HEK293 (cell line): ENCODE results near the gene ARHGAP26.

Experiments
- HOXA7 ChIP-seq: sonication (generic); formaldehyde crosslinking; IDR thresholded peaks from 2 replicates; pipeline ENCODE4 v1.8.1; 2022; ENCODE audit warnings: missing genetic modification reagents, borderline replicate concordance
- INSM2 ChIP-seq: fragments of 450-650 bp; formaldehyde crosslinking; IDR thresholded peaks from 2 replicates; pipeline ENCODE4 v1.5.1; 2016; ENCODE audit warnings: missing biosample characterization, missing genetic modification characterization
- KLF10 ChIP-seq: fragments of 450-650 bp; IDR thresholded peaks from 2 replicates; pipeline ENCODE4 v1.5.1; 2018; ENCODE audit warnings: missing biosample characterization, mild to moderate bottlenecking, missing genetic modification characterization
- PATZ1 ChIP-seq: fragments of 450-650 bp; formaldehyde crosslinking; IDR thresholded peaks from 2 replicates; pipeline ENCODE4 v1.5.1; 2016; ENCODE audit warnings: missing biosample characterization, missing genetic modification characterization
- RBAK ChIP-seq: fragments of 450-650 bp; formaldehyde crosslinking; IDR thresholded peaks from 2 replicates; pipeline ENCODE4 v1.5.1; 2016; ENCODE audit warnings: missing biosample characterization, missing genetic modification characterization
- SETDB1 ChIP-seq: IDR thresholded peaks from one replicate; pipeline ENCODE4 v1.6.1; 2017; ENCODE audit warnings: mild to moderate bottlenecking, low read length, moderate library complexity, mixed read lengths; ENCODE audit not compliant: insufficient read length
- YY1 ChIP-seq: fragments of 450-650 bp; formaldehyde crosslinking; IDR thresholded peaks from 2 replicates; pipeline ENCODE4 v1.5.1; 2018; ENCODE audit warnings: missing biosample characterization, missing genetic modification characterization
- YY2 ChIP-seq: fragments of 450-650 bp; formaldehyde crosslinking; IDR thresholded peaks from 2 replicates; pipeline ENCODE4 v1.5.1; 2016; ENCODE audit warnings: missing biosample characterization, missing genetic modification characterization
- ZBTB1 ChIP-seq: fragments of 450-650 bp; formaldehyde crosslinking; IDR thresholded peaks from 2 replicates; pipeline ENCODE4 v1.5.1; 2016; ENCODE audit warnings: missing biosample characterization, missing genetic modification characterization
- ZFP37 ChIP-seq: fragments of 450-650 bp; formaldehyde crosslinking; IDR thresholded peaks from 2 replicates; pipeline ENCODE4 v1.5.1; 2016; ENCODE audit warnings: missing biosample characterization, missing genetic modification characterization
- ZNF10 ChIP-seq: fragments of 450-650 bp; formaldehyde crosslinking; IDR thresholded peaks from 2 replicates; pipeline ENCODE4 v1.5.1; 2017; ENCODE audit warnings: missing biosample characterization, missing genetic modification characterization
- ZNF148 ChIP-seq: fragments of 450-650 bp; formaldehyde crosslinking; IDR thresholded peaks from 2 replicates; pipeline ENCODE4 v1.5.0; 2017; ENCODE audit warnings: missing biosample characterization, missing genetic modification characterization, borderline replicate concordance
- ZNF157 ChIP-seq: fragments of 450-650 bp; formaldehyde crosslinking; IDR thresholded peaks from 2 replicates; pipeline ENCODE4 v1.5.1; 2016; ENCODE audit warnings: missing biosample characterization, missing genetic modification characterization
- ZNF23 ChIP-seq: fragments of 450-650 bp; formaldehyde crosslinking; IDR thresholded peaks from 2 replicates; pipeline ENCODE4 v1.5.1; 2016; ENCODE audit warnings: missing biosample characterization, missing genetic modification characterization, borderline replicate concordance
- ZNF239 ChIP-seq: fragments of 450-650 bp; formaldehyde crosslinking; IDR thresholded peaks from 2 replicates; pipeline ENCODE4 v1.5.1; 2016; ENCODE audit warnings: missing biosample characterization, missing genetic modification characterization
- ZNF280D ChIP-seq: fragments of 450-650 bp; formaldehyde crosslinking; IDR thresholded peaks from 2 replicates; pipeline ENCODE4 v1.5.1; 2016; ENCODE audit warnings: missing biosample characterization, missing genetic modification characterization
- ZNF350 ChIP-seq: fragments of 450-650 bp; formaldehyde crosslinking; IDR thresholded peaks from 2 replicates; pipeline ENCODE4 v1.5.0; 2017; ENCODE audit warnings: missing biosample characterization, mild to moderate bottlenecking, missing genetic modification characterization
- ZNF416 ChIP-seq: fragments of 450-650 bp; formaldehyde crosslinking; IDR thresholded peaks from 2 replicates; pipeline ENCODE4 v1.5.1; 2016; ENCODE audit warnings: missing biosample characterization, missing genetic modification characterization
- ZNF449 ChIP-seq: fragments of 450-650 bp; formaldehyde crosslinking; IDR thresholded peaks from 2 replicates; pipeline ENCODE4 v1.5.1; 2017; ENCODE audit warnings: missing biosample characterization, mild to moderate bottlenecking, missing genetic modification characterization, moderate library complexity
- ZNF488 ChIP-seq: fragments of 450-650 bp; formaldehyde crosslinking; IDR thresholded peaks from 2 replicates; pipeline ENCODE4 v1.5.1; 2016; ENCODE audit warnings: missing biosample characterization, missing genetic modification characterization
- ZNF521 ChIP-seq: fragments of 450-650 bp; formaldehyde crosslinking; IDR thresholded peaks from 2 replicates; pipeline ENCODE4 v1.5.1; 2017; ENCODE audit warnings: missing biosample characterization, mild to moderate bottlenecking, missing genetic modification characterization
- ZNF585B ChIP-seq: fragments of 450-650 bp; formaldehyde crosslinking; IDR thresholded peaks from 2 replicates; pipeline ENCODE4 v1.5.1; 2016; ENCODE audit warnings: missing biosample characterization, missing genetic modification characterization
- ZNF596 ChIP-seq: fragments of 450-650 bp; IDR thresholded peaks from 2 replicates; pipeline ENCODE4 v1.5.0; 2018; ENCODE audit warnings: missing biosample characterization, mild to moderate bottlenecking, missing genetic modification characterization, moderate library complexity
- ZNF624 ChIP-seq: fragments of 450-650 bp; formaldehyde crosslinking; IDR thresholded peaks from 2 replicates; pipeline ENCODE4 v1.5.1; 2017; ENCODE audit warnings: missing biosample characterization, missing genetic modification characterization
- ZNF639 ChIP-seq: fragments of 450-650 bp; formaldehyde crosslinking; IDR thresholded peaks from 2 replicates; pipeline ENCODE4 v1.5.1; 2016; ENCODE audit warnings: missing biosample characterization, missing genetic modification characterization
- ZNF670 ChIP-seq: fragments of 450-650 bp; formaldehyde crosslinking; IDR thresholded peaks from 2 replicates; pipeline ENCODE4 v1.5.1; 2016; ENCODE audit warnings: missing biosample characterization, missing genetic modification characterization, low read depth
- ZNF776 ChIP-seq: fragments of 450-650 bp; formaldehyde crosslinking; IDR thresholded peaks from 2 replicates; pipeline ENCODE4 v1.5.0; 2017; ENCODE audit warnings: missing biosample characterization, missing genetic modification characterization, borderline replicate concordance

The ARHGAP26 gene

GRCh38 chr5:143086908-143087637, 316.9 kb downstream of the ARHGAP26 start (continued):
- TF ChIP-seq ZNF449 (tag by site-specific recombination) (peak; percentile 28; the same call in 1 of the 2 replicates), ZNF585B (no peak), ZFP37 (no peak), ZNF280D (no peak), ZNF157 (tag by site-specific recombination) (no peak), ZNF416 (tag by site-specific recombination) (no peak), HOXA7 (CRISPR knock-in tag) (no peak), ZNF148 (tag by site-specific recombination) (no peak), PATZ1 (tag by site-specific recombination) (peak; percentile 69; the same call in 1 of the 2 replicates), ZNF239 (no peak), ZNF624 (no peak), ZNF639 (tag by site-specific recombination) (no peak), SETDB1 (no peak), RBAK (tag by site-specific recombination) (no peak), ZBTB1 (tag by site-specific recombination) (no peak), ZNF488 (tag by site-specific recombination) (peak; percentile 14; the same call in 1 of the 2 replicates), ZNF670 (tag by site-specific recombination) (no peak), YY2 (no peak), ZNF521 (tag by site-specific recombination) (no peak), ZNF776 (tag by site-specific recombination) (no peak), ZNF350 (no peak), INSM2 (tag by site-specific recombination) (peak; percentile 86), ZNF10 (tag by site-specific recombination) (0 out of 2 replicates have a peak, but pooled peaks have one; percentile 20), ZNF596 (no peak), ZNF23 (tag by site-specific recombination) (no peak), KLF10 (tag by site-specific recombination) (peak; percentile 69; the same call in 1 of the 2 replicates), YY1 (no peak)
